Femur (tissue), 1 donor: ENCODE data around the gene KCNF1.

ENCODE experiments used
- DNase-seq: peaks from one replicate; pipeline ENCODE4 v3.0.0-alpha.2; 2017

KCNF1 gene

DNA sequence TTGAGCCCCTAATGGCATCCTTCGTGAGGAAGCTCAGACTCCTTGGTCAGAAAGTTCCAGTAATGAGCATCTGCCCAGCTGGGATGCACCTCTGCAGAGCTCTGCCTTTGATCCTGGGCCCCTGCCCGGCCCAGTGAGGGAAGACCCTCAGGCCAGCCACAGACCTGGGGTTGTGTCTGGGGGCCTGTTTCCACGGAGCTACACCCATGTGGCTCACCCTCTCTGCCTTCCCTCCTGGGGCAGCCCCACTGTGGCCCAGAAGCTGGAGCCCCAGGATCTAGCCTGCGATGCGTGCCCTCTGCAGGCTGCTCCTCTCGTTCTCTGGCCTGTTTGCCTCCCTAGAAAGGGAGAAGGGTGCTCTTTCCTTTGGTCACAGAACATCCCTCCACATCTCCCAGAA lies 9.8 kb downstream of the KCNF1 start:
- DNase-seq, result no peak

GRCh38 chr2:10922307-10923007 lies 10.7 kb downstream of the KCNF1 start:
- no peak for DNase-seq

GRCh38 chr2:10923008-10923375 lies 11.3 kb downstream of the KCNF1 start:
- DNase-seq, result no peak

DNA sequence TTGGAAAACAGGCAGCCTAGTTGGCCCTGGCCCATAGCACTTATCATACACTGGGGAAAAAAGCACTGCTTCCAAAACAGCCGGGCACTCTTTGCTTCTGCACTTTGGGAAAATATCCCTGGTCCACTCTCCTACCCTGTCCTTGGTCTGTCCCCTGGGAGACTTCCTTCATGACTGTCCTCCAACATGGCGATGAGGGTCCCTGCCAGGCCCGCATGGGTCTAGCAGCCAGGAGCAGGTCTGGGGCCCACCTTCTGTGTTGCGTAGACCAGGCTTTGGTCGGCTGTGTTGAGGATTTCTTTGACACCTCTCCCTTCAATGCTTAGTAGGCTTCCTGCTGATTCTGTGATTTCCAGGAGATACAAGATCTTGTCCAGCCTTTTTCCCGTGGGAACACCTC lies 12.2 kb downstream of the KCNF1 start:
- DNase-seq, result no peak

DNA sequence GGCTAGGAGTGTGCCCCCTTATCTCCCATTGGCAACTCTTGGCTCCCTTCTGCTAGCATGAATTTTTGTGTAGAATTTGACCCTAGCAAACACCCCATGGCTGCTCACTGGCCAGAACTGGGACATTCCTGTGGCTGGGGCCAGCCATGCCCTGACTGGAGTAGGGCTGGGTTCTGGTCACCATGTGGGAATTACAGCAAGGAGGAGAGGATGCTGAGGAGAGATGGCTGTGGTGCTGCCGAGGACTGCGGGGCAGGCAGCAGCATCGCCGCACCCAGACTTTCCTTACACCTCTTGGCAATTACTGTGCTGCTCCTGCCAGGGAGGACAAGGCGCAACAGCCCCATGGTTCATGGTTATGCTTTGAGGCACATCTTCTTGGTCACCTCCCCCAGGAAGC lies 12.7 kb downstream of the KCNF1 start:
- DNase-seq, result no peak

GRCh38 chr2:10924859-10925258 lies 13.1 kb downstream of the KCNF1 start:
- DNase-seq, result no peak

DNA sequence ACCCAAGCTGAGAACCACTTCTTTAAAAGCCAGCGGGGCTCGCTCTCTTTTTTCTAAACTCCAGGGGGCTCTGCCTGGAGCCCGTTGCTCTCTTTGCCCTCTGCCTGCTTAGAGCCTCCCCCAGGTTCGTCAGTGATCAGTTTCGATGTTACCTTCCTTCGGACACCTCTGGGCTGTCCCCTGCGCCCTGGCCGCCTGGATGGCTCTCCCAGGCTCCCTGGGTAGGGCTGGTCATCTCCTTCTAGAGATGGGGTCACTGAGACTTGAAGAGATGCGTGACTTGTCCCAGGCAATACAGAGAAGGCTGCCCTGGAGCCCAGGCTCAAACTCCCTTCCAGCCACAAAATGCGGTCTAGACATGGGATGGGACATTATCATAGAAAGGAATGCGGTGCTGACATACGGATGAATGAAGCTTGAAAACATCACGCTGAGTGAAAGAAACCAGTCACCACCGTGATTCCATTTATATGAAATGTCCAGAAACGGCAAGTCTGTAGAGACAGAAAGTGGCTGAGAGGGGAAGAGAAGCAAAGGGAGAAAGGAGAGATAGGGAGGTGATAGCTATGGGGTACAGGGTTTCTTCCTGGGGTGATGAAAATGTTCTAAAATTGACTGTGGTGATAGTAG lies 14.6 kb downstream of the KCNF1 start:
- no peak for DNase-seq

DNA sequence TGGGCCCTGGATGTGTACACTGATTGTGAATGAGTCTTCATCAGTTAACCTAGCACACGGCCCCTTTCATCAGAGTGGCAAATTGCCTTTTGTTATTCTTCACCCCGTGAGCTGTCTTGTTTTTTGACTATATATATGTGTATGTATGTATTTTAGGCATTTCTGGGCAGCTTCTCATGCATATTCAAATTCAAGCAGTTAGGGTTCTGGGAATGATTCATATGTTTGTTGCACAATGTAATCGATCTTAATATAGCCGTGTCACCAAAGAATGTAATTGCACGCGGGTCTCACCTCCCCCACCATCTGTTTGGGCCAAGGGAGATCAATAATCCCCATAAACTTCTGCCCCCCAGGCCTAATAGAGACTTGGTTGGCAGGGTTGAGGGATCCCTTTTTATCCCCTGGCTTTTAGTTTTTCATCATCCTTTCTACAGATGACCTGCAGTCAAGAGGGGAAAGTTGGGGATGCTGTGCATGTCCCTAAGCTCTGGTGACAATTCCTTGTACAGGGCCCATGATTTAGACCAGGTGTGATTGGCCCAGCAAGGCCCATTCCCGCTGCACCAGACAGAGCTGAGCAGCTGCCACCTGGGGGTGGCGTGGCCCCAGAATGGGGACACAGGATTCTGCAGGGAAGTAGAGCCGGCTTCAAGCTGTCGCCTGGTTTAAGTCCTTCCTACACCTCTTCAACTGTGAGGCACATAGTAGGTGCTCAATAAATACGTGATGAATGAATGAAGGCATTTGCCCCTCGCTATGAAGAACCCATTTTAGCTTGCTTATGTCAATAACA lies 19.2 kb downstream of the KCNF1 start:
- no peak for DNase-seq

DNA sequence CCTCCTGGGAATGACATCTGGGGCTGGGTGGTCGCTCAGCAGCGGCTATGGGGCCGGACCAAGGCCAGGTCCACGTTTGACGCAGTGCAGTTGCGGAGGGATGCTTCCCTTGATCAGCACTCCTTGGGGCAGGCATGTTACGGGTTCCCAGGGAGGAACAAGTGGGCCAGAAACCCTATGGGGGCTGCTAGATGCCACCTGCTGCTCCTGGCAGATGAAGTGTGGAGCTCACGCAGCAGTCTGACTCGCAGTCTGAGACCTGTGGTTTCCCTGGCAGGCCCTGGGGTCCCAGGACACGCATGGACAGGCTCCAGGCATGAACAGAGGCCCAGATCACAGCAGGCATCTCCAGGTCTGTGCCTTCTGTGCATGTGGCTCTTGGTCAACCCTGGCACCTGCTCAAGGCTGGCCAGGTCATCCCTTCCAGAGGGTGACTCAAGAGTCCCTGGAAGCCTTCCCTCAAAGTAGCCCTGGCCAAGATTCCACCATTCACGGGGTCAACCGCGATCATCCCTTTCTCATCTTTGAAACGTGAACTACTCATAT lies 20.0 kb downstream of the KCNF1 start:
- DNase-seq, result no peak

DNA sequence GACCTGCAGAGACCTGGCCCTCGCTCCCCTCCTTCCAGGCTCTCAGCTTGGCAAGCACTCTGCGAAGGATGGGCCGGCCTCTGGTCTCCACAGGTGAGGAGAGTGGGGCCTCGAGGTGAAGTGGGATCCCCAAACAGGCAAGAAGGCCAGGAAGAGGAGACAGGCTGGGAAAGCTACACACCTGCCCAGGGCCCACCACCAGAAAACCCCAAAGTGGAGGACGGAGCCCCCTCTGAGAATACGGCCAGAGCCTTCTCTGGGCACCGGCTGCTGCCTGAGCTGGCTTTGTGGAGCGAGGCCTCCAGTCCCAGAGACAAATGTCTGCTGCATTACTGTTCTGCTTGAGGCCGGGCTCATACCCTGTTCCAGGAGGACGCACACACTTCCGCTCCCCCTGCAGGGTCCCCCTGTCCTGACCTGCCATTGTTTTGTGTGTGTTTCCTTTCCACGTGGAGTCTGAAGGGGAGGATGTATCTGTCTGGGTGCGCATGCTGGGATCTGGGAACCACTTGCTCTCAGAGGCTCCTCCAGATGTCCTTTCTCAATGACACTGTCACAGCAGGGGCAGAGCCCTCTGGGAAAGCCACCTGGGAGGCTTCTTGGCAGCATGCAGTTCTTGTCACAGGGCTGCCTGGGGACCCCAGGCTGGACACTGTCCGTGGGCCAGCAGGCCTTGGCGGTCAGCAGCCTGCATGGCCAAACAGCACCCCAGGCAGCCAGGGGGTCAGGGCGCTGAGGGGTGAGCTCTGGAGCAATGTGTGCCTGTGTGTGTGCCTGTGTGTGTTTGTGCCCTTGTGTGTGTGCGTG lies 20.8 kb downstream of the KCNF1 start:
- no peak for DNase-seq

DNA sequence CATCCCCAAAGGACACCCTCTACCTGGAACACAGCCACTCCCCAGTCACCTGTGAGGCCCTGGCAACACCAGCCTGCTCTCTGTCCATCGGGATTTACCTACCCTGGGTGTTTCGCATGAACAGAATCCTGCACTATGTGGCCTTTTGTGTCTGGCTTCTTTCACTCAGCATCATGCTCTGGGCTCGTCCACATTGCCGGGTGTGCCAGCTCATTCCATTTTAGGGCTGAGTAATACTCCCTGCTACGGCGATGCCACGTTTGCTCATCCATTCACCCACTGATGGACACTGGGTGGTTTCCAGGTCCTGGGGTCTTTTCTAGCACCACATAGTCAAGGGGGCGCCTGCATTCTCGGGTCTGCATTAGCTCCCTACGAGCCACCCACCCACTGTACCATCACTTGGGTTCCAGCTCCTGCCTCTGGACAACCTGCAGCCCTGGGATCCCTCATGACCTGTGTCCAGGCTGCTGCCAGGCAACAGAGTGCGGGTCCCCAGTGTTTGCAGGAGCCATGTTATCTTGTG lies 22.0 kb downstream of the KCNF1 start:
- no peak for DNase-seq

DNA sequence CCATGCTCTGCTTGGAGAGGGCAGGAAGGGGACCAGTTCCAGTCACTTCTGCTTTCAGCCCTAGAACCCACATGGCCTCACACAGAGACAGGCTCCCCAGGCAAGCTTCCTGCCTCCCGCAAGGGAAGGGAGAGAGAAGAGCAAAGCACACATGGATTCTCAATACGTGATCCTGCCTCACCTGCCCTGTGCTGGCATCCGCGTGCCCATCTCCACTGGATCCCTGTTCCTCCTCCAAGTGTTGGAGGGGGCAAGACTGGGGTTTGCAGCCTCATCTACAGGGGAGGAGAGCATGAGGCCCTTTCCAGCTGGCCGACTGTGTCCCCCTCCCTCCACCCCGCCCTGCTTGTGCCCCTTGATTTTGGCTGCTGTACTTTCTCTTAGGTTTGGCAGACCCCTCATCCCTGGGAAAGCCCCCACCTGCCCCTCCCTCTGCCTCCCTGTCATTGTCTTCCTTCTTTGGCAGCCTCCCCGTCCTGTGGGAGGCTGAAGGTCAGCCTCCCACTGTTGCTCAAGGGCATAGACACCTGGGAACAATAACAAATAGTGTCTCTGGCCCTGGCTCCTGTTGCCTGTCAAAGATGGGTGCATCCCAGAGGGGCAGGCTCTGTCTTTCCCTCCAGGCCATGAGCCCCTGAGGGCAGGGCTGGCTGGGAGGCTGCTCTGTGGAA lies 22.7 kb downstream of the KCNF1 start:
- no peak for DNase-seq

DNA sequence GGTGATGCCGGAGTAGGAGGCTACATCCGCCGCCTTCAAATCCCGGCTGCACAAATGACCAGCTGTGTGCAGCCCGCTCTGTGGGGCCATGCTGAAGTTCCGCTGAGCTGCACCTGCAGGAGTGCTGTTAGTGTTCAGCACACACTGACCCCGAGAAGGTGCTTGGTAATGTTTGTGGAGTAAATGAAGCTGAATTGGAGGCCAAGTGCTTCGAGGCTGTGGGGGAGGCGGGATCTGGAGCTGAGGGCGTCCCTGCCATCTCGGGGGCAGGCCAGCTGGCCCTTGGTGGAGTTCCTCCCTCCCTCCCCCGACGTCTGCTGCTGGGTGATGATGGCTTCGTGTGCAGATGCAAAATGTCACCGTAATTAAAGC lies 23.2 kb downstream of the KCNF1 start:
- no peak for DNase-seq

- DNase-seq, result no peak
These were observed 23.7 kb downstream of the KCNF1 start for GRCh38 chr2:10935366-10935918.

DNA sequence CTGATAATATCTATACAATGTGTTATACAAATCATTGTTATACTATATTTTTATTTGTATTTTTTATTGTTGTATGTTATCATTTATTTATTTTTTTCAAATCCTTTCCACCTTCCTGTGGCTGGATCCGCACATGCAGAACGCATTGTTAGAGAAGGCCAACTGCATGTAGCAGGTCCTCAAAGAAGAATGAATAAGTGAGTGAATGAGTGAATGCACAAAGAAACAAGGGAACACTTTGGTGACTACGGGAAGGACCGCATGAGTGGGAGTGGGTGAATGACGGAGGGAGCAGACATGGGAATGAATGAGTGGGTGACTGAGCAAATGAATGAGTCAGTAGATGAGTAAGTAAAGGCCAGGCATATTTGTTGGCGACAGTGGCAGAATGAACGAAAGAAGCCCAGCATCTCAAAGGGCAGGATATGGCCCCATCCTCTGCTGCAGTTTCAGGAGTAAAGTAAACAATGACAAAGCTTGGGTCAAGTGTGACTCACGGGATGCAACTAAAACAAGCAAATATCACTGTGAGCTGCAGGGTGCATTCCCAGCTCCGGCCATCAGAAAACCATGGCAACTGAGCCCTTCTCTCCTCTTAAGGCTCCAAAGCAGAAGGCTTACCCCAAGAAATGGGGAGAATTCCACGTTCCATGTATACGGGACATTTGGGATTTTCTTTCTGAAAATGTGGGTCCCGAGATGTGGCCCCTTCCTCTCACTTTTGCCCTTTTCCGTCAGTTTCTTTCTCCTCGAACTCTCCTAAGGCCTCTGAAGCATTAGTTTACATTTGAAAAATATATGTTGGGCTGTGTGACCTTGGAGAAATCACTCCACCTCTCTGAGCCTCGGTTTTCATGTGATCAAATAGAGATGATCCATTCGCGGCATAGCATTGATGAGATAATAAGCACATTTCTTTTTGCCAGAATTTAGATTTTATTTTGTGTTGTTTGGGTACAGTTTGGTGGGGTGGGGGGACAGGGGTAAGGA lies 24.5 kb downstream of the KCNF1 start:
- no peak for DNase-seq

DNA sequence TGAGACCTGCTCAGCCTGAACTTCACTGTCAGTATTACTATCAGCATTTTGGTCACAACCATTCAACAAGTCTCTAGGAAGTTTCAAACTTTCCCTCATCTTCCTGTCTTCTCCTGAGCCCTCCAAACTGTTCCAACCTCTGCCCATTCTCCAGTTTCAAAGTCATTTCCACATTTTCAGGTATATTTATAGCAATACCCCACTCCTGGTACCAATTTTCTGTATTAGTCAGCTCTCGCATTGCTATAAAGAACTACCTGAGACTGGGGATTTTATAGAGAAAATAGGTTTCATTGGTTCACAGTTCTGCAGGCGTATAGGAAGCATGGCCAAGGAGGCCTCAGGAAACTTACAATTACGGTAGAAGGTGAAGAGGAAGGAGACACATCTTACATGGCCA lies 27.3 kb downstream of the KCNF1 start:
- DNase-seq, result no peak

GRCh38 chr2:10940596-10940995 lies 28.9 kb downstream of the KCNF1 start:
- DNase-seq, result no peak

- DNase-seq, result no peak
These were observed 29.6 kb downstream of the KCNF1 start for GRCh38 chr2:10941383-10941782.

GRCh38 chr2:10944799-10945198 lies 33.1 kb downstream of the KCNF1 start:
- no peak for DNase-seq

GRCh38 chr2:10946394-10946793 lies 34.7 kb downstream of the KCNF1 start:
- DNase-seq, result no peak

- DNase-seq, result no peak
These were observed 35.3 kb downstream of the KCNF1 start for GRCh38 chr2:10947005-10947440.
